Adrenal gland (tissue), 12 donors: ENCODE results near the gene MAGT1. TPM values are rescaled to one million over a fixed set of nuclear protein-coding genes. Genes with fewer than 3 reads are reported as not detected.
A peak's percentile ranks its signal among the peaks of the same experiment; 100 is the strongest.

Experiments
- DNase-seq, 7 donors: peaks; one replicate each; pipeline ENCODE4 v3.0.0-alpha.2; 2019 to 2020
- H3K27ac ChIP-seq, 5 donors: fragments of 200-600 bp; sonication (generic) in 4 of 5; 1 replicate in 3 of 5; 2 replicates in 2 of 5; pipeline versions ENCODE4 v1.5.1 to v1.8.0; 2016 to 2020; ENCODE audit warnings: mild to moderate bottlenecking in 1 of 5
- H3K27me3 ChIP-seq: fragments of 200-600 bp; 2 replicates; pipeline ENCODE4 v1.8.0; 2021
- H3K36me3 ChIP-seq, 2 donors: fragments of 200-600 bp; replicated peaks in 1 of 2; 1 replicate in 1 of 2; 2 replicates in 1 of 2; pipeline versions ENCODE4 v1.5.1 to v1.8.0; 2018 to 2022
- H3K4me1 ChIP-seq, 2 donors: fragments of 200-600 bp; replicated peaks in 1 of 2; 1 replicate in 1 of 2; 2 replicates in 1 of 2; pipeline versions ENCODE4 v1.5.1 to v1.8.0; 2018 to 2021
- H3K4me3 ChIP-seq, 4 donors: fragments of 200-600 bp; sonication (generic) in 3 of 4; one replicate each; pipeline ENCODE4 v1.5.1; 2016 to 2018
- H3K9me3 ChIP-seq, 3 donors: fragments of 200-600 bp; sonication (generic) in 1 of 3; replicated peaks in 1 of 3; 1 replicate in 2 of 3; 2 replicates in 1 of 3; pipeline versions ENCODE4 v1.5.1 to v1.8.0; 2016 to 2021
- POLR2A ChIP-seq, 2 donors: fragments of 450-650 bp; IDR thresholded peaks; one replicate each; pipeline ENCODE4 v1.6.1; 2017; ENCODE audit warnings: antibody characterized with exemption in 2 of 2, mild to moderate bottlenecking in 2 of 2, moderate library complexity in 1 of 2
- WGBS, 4 donors: extraction: QIAGEN DNeasy Blood & Tissue Kit in 2 of 4; methylation state at CpG; one replicate each; pipeline versions ENCODE4 v1.1.5 to v1.1.7; 2013 to 2017; 5-methylcytosine and 5-hydroxymethylcytosine counted together
- intact Hi-C, 2 donors: fragments of 100-400 bp; cut with DNase I; formaldehyde crosslinking; loops; one replicate each; pipeline versions ENCODE4 v1.14.1 to v1.15.0; 2022 to 2023
- polyA plus RNA-seq, 3 donors: library from polyadenylated mRNA; stranded (reverse); fragments of 200-250 nt in 2 of 3; fragments of 350-450 nt in 1 of 3; fragmentation: Illumina TruSeq in 1 of 3; extraction: RNeasy Lipid Tissue Mini Kit (QIAGEN cat#74804) in 1 of 3; gene quantifications; one replicate each; pipeline ENCODE4 v1.2.3, GENCODE V29; 2013 to 2014
- small RNA-seq, 2 donors: library from RNA; depleted of rRNA; stranded (forward); fragments of <200 nt; gene quantifications; one replicate each; pipeline ENCODE3, GENCODE V24; 2016
- total RNA-seq, 9 donors: library from RNA; depleted of rRNA in 4 of 9; stranded (reverse); fragments of >200 nt in 4 of 9; fragments of 120-200 nt in 1 of 9; fragmentation: NEBNext Ultra II Directional in 1 of 9; extraction: Animal tissue kit (Norgen Biotek cat#: 25700) in 1 of 9; gene quantifications; one replicate each; pipeline versions ENCODE4 v1.1.0 to v1.2.4, GENCODE V29; 2013 to 2023
- TF ChIP-seq, protein P1 (sequence below), 6 experiments: fragments of 450-650 bp in 4 of 6; fragments of 200-600 bp in 2 of 6; sonication (generic) in 1 of 6; IDR thresholded peaks; 1 replicate in 5 of 6; 2 replicates in 1 of 6; pipeline versions ENCODE4 v1.5.1 to v1.8.0; 2016 to 2021; ENCODE audit warnings: antibody characterized with exemption in 6 of 6, mild to moderate bottlenecking in 2 of 6, moderate library complexity in 1 of 6
- donor health status: healthy with polysubstance abuse.
- donor health status: Bipolar disorder and iron deficiency.
- donor health status: DM: yes; HTN: yes; CAD: no.
- donor health status: DM: no; HTN: no; CAD: no.
- donor health status: DM: no; HTN: no; CAD: no.
- donor health status: DM: yes; HTN: yes; CAD: no.

Gene MAGT1
- total and polyA plus RNA-seq, 12 donors = 8.5 to 77.0 (median 47.8) TPM

GRCh38 chrX:77785486-77786364, 109.5 kb downstream of the MAGT1 start, which contains the start of gene ATRX:
ATRX (minus strand) TSS chrX:77786216; CDS start chrX:77786001, 215 bp downstream.
- Histone ChIP-seq H3K27me3 (peaks cover 5% of the 10 kb centered on the region), H3K27ac (peak within 1 kb of the TSS in 4 of 5 donors; percentile 71 to 90 (median 85)), H3K4me3 (peak within 1 kb of the TSS in 2 of 4 donors; percentile 52 to 58), H3K4me1 (peaks cover 5 to 28% of the 10 kb centered on the region in 2 donors), H3K36me3 (no peaks in the 10 kb centered on the region), H3K9me3 (no peaks in the 10 kb centered on the region)
- peak; percentile 67 to 86 (median 73) for DNase-seq
- WGBS, 4 donors = 0 to 33% (median 15%) methylated on average over 5 to 61 of the region's 61 CpGs
- intact Hi-C loops = no loop called here
- TF ChIP-seq, protein P1, sequence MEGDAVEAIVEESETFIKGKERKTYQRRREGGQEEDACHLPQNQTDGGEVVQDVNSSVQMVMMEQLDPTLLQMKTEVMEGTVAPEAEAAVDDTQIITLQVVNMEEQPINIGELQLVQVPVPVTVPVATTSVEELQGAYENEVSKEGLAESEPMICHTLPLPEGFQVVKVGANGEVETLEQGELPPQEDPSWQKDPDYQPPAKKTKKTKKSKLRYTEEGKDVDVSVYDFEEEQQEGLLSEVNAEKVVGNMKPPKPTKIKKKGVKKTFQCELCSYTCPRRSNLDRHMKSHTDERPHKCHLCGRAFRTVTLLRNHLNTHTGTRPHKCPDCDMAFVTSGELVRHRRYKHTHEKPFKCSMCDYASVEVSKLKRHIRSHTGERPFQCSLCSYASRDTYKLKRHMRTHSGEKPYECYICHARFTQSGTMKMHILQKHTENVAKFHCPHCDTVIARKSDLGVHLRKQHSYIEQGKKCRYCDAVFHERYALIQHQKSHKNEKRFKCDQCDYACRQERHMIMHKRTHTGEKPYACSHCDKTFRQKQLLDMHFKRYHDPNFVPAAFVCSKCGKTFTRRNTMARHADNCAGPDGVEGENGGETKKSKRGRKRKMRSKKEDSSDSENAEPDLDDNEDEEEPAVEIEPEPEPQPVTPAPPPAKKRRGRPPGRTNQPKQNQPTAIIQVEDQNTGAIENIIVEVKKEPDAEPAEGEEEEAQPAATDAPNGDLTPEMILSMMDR (IDR thresholded peaks at IDR 0.05) = no peak
- TF ChIP-seq POLR2A (IDR thresholded peaks at IDR 0.05) = peak; percentile 31 to 60

DNA sequence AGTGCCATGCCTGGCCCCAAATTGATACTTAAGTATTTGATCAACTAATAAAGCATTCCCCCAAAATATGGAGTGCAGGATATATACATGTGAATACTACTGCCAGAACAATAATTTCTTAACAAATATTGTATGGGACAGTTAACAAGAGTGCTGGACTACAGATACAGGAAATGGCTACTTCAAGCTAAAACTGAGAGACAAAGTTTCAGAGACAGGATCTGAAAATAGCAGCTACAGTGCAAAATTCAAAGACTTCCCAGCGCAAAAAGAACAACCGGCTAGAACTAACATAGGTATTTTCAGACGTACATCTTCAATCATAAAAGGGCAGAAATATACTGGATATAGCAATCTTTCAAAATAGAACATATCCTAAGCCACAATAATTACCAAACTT, 115.5 kb downstream of the MAGT1 start:
- Histone ChIP-seq H3K4me1 (peaks cover 5 to 31% of the 10 kb centered on the region in 2 donors), H3K36me3 (no peaks in the 10 kb centered on the region), H3K27me3 (no peaks in the 10 kb centered on the region), H3K4me3 (no peak overlapping the region), H3K27ac (no peak overlapping the region), H3K9me3 (no peaks in the 10 kb centered on the region)
- intact Hi-C loops = no loop called here
- no peak for DNase-seq
- TF ChIP-seq, protein P1 (IDR thresholded peaks at IDR 0.05) = no peak
- no peak for TF ChIP-seq POLR2A (IDR thresholded peaks at IDR 0.05)
- WGBS, 4 donors = 52 to 71% (median 57%) methylated on average over 3 of the region's 3 CpGs

- Histone ChIP-seq H3K36me3 (no peaks in the 10 kb centered on the region), H3K27me3 (no peaks in the 10 kb centered on the region), H3K4me1 (peaks cover 0 to 5% of the 10 kb centered on the region in 2 donors), H3K27ac (no peak overlapping the region), H3K4me3 (no peak overlapping the region), H3K9me3 (no peaks in the 10 kb centered on the region)
- intact Hi-C loops = no loop called here
- no peak for DNase-seq
- TF ChIP-seq, protein P1 (IDR thresholded peaks at IDR 0.05) = no peak
- TF ChIP-seq POLR2A (IDR thresholded peaks at IDR 0.05) = no peak
- WGBS, 4 donors = 33 to 49% (median 41%) methylated on average over 2 of the region's 2 CpGs
These were observed 118.6 kb downstream of the MAGT1 start for GRCh38 chrX:77776659-77777058.

Small RNA genes within 50 kb of the gene (small RNA-seq; reads per million reads assigned to genes)
- gene RN7SL460P = 0 reads per million in 2 donors
- gene RNU6-854P = 0 reads per million in 2 donors

Other genes with a start within 250 kb of the MAGT1 start
- 100 to 1,000 TPM in 1 of 9 donors, 10 to 100 TPM in 8; 45.7 to 101 (median 76.6) TPM for gene ATRX, start 109.2 kb downstream of the MAGT1 start, total RNA-seq
- gene ATRX, start 109.2 kb downstream of the MAGT1 start, polyA plus RNA-seq = 10 to 100 TPM; 10.3 to 37.2 (median 35.8) TPM
- 100 to 1,000 TPM; 164 to 523 (median 279) TPM for gene COX7B, start 4.0 kb upstream of the MAGT1 start, total RNA-seq
- gene COX7B, start 4.0 kb upstream of the MAGT1 start, polyA plus RNA-seq = 1,000 to 10,000 TPM in 1 of 3 donors, 100 to 1,000 TPM in 2; 603 to 1,027 (median 697) TPM
- gene ATP7A, start 15.3 kb upstream of the MAGT1 start, total RNA-seq = 10 to 100 TPM in 8 of 9 donors, 1 to 10 TPM in 1; 7.7 to 20.9 (median 14.8) TPM
- gene ATP7A, start 15.3 kb upstream of the MAGT1 start, polyA plus RNA-seq = 1 to 10 TPM; 2.6 to 6.1 (median 3.4) TPM
- gene PGAM4, start 74.2 kb upstream of the MAGT1 start, total RNA-seq = under 1 TPM in 1 of 9 donors, not detected in 8; 0.42 TPM
- gene PGAM4, start 74.2 kb upstream of the MAGT1 start, polyA plus RNA-seq = under 1 TPM in 1 of 3 donors, not detected in 2; 0.26 TPM
- gene PGK1, start 208.8 kb upstream of the MAGT1 start, total RNA-seq = 100 to 1,000 TPM; 143 to 524 (median 344) TPM
- gene PGK1, start 208.8 kb upstream of the MAGT1 start, polyA plus RNA-seq = 100 to 1,000 TPM in 1 of 3 donors, 10 to 100 TPM in 2; 69.4 to 436 (median 90.1) TPM
- 10 to 100 TPM in 6 of 9 donors, 1 to 10 TPM in 3; 6.6 to 14.6 (median 11.6) TPM for gene TAF9B, start 244.2 kb upstream of the MAGT1 start, total RNA-seq
- 10 to 100 TPM in 1 of 3 donors, 1 to 10 TPM in 2; 8.1 to 13.9 (median 8.8) TPM for gene TAF9B, start 244.2 kb upstream of the MAGT1 start, polyA plus RNA-seq